Measurements from ENCODE around the gene ASTN1. TPM values are rescaled to one million over a fixed set of nuclear protein-coding genes. Genes with fewer than 3 reads are reported as not detected.

The ASTN1 gene
- polyA plus RNA-seq, 1 of the 3 experiments (the other 2 are of a cell fraction) = 0.13 TPM

GRCh38 chr1:176816232-176816631, 348.3 kb downstream of the ASTN1 start:
- Histone ChIP-seq H3F3A (replicated peaks; ENCODE audit: insufficient read depth) (no peaks in the 10 kb centered on the region), H3K4me2 (no peak overlapping the region), H3K4me1 (ENCODE audit: control insufficient read depth in 1 of 2, insufficient read depth in 2 of 2, low read depth in 1 of 2, low read length in 1 of 2) (no peaks in the 10 kb centered on the region), H3K79me2 (ENCODE audit: insufficient read depth) (no peaks in the 10 kb centered on the region), H3K4me3 (ENCODE audit: low read depth in 2 of 2, low read length in 1 of 2) (no peak overlapping the region), H3K9me3 (no peaks in the 10 kb centered on the region), H4K20me1 (ENCODE audit: insufficient read depth) (no peaks in the 10 kb centered on the region), H3K36me3 (replicated peaks in 1 of 2; ENCODE audit: control insufficient read depth in 1 of 2, insufficient read depth in 2 of 2, low read length in 1 of 2) (no peaks in the 10 kb centered on the region), H3K9me2 (no peaks in the 10 kb centered on the region), H3K27me3 (ENCODE audit: insufficient read depth) (no peaks in the 10 kb centered on the region), H3K27ac (ENCODE audit: low read depth in 2 of 2, low read length in 1 of 2) (no peak overlapping the region), H3K9ac (no peak overlapping the region), H2AFZ (ENCODE audit: low read depth) (no peak overlapping the region)
- CTCF ChIA-PET = interaction anchor here (0.7 kb wide), 1 partner anchor 23 kb away, joined by 3 read pairs; no protein-coding TSS in a partner anchor
- no peak for DNase-seq
- POLR2A ChIA-PET = no interaction called here
- TF ChIP-seq POLR2AphosphoS5 (IDR thresholded peaks at IDR 0.05; ENCODE audit: low read depth, low read length) = no peak
- TF ChIP-seq SMC3 (IDR thresholded peaks at IDR 0.05; ENCODE audit: low read depth, low read length) = no peak
- no peak for TF ChIP-seq FOXJ3 (CRISPR knock-in tag; IDR thresholded peaks at IDR 0.05)
- no peak for TF ChIP-seq CHD2 (IDR thresholded peaks at IDR 0.05; ENCODE audit: low read length, partially characterized antibody)
- no peak for TF ChIP-seq FOXM1 (IDR thresholded peaks at IDR 0.05; ENCODE audit: low read depth)
- no peak for TF ChIP-seq CTCF (IDR thresholded peaks at IDR 0.05)
- TF ChIP-seq GATA2 (CRISPR knock-in tag; IDR thresholded peaks at IDR 0.05) = no peak
- TF ChIP-seq EP300 (IDR thresholded peaks at IDR 0.05; ENCODE audit: borderline replicate concordance in 1 of 2, low read depth in 1 of 2, low read length in 1 of 2) = no peak
- TF ChIP-seq TAF1 (IDR thresholded peaks at IDR 0.05; ENCODE audit: borderline replicate concordance, low read depth, low read length) = no peak
- TF ChIP-seq MXI1 (IDR thresholded peaks at IDR 0.05; ENCODE audit: low read depth, low read length) = no peak
- TF ChIP-seq ZBTB33 (IDR thresholded peaks at IDR 0.05; ENCODE audit: borderline replicate concordance, low read depth) = no peak
- TF ChIP-seq TEAD4 (IDR thresholded peaks at IDR 0.05; ENCODE audit: borderline replicate concordance, insufficient read depth) = no peak
- no peak for TF ChIP-seq TCF12 (IDR thresholded peaks at IDR 0.05)
- no peak for TF ChIP-seq IRF3 (IDR thresholded peaks at IDR 0.05; ENCODE audit: low read depth, low read length)
- no peak for TF ChIP-seq FOSL2 (IDR thresholded peaks at IDR 0.05; ENCODE audit: borderline replicate concordance, low read depth)
- TF ChIP-seq JUND (IDR thresholded peaks at IDR 0.05) = no peak
- no peak for TF ChIP-seq ELF1 (IDR thresholded peaks at IDR 0.05)
- no peak for TF ChIP-seq MAX (IDR thresholded peaks at IDR 0.05; ENCODE audit: low read depth)
- no peak for TF ChIP-seq RFX5 (IDR thresholded peaks at IDR 0.05; ENCODE audit: low read length)
- 32% methylated on average over 3 of the region's 3 CpGs for WGBS (ENCODE audit: low lambda C conversion rate)
